Erythroblast (primary cell): ENCODE data around the gene TMEM178A.

Experiments
- GATA1 ChIP-seq: IDR thresholded peaks from 2 replicates; pipeline ENCODE4 v1.6.1; 2011; ENCODE audit warnings: low read depth, mild to moderate bottlenecking, control low read depth, low read length, moderate library complexity
- POLR2A ChIP-seq: IDR thresholded peaks from 2 replicates; pipeline ENCODE4 v1.6.1; 2011; ENCODE audit warnings: mild to moderate bottlenecking, low read length

- no peak for TF ChIP-seq POLR2A
- no peak for TF ChIP-seq GATA1
Observed at GRCh38 chr2:39661826-39662225, 3.9 kb upstream of the TMEM178A start.
